GM21737 (cell line): ENCODE results near the gene MDFI.
A peak's percentile ranks its signal among the peaks of the same experiment; 100 is the strongest.
"Not testable (repeated sequence)": the region's sequence is repeated elsewhere in the genome, so short reads cannot be mapped to it uniquely, and the experiment has no call there.

ENCODE experiments used
- ATAC-seq: cut with Tn5 transposase; IDR thresholded peaks from one replicate; pipeline ENCODE4 v1.9.1; 2021; ENCODE audit warnings: mild to moderate bottlenecking, moderate library complexity; ENCODE audit not compliant: unreplicated experiment

The MDFI gene

DNA sequence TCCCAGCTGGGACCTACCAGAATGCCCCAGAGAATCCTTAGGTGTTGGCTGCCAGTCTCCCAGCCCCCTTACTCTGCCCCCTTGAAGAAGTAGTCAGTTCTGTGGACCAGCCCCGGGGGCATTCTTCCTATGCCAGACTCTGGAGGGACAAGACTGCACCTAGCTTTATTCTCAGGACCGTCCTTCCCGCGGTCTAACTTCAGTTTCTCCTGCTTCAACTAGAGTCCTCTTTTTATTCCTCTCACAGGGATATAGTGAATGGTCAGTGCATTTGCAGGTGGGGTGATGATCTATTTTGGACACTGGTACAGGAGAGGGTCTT lies 35.9 kb upstream of the MDFI start:
- ATAC-seq = no peak

DNA sequence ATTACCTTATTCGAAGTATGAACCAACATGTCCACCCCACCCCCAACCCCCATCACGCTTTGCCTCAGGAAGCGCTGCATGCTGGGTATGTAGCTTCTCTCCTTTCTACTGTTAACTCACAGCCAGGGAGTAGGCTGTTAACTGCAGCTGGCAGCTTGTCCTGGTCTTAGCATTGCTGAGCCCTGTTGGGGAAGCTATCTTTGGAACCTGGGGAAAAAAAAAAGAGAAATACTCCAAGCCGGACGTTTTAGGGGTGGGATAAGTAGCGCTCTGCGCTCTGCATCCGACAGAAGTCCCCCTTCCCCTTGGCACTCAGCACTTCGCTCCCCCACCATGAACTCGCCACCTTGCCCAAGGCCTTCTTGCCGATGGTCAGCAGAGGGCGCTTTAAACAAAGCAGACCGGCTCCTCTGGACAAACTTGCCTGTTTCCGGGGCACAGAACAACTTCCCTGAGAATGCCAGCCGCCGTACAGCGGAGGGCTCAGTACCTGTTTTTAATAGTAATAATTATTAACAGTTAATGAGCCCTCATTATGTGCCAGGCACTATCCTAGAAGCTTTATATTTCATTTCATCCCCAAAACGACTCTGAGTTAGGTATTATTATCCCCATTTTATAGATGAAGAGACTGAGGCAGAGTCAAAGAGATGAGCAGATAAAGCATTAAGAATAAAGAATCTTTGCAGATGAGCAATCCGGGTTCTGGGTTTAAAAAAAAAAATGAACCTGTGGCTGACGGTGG lies 35.2 kb upstream of the MDFI start:
- ATAC-seq = peak; percentile 70

DNA sequence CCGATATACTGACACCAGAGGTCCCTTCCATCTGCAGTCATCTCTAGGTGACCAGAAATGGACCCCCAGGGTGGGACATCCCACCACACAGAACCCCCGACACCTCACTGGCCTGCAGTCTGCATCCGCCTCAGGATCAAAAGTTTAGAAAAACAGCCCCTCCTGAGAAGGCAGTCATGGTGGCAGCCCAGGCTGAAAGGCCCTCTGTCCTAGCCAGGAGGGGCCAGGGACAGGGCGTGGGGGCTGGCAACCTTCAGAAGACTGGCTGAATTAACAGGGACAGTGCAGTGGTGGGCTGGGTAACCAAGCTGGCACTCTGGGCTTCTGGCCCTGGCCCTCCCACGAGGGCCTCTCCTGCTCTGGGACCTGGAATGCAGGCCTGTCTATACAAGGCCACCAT lies 34.3 kb upstream of the MDFI start:
- ATAC-seq = no peak

DNA sequence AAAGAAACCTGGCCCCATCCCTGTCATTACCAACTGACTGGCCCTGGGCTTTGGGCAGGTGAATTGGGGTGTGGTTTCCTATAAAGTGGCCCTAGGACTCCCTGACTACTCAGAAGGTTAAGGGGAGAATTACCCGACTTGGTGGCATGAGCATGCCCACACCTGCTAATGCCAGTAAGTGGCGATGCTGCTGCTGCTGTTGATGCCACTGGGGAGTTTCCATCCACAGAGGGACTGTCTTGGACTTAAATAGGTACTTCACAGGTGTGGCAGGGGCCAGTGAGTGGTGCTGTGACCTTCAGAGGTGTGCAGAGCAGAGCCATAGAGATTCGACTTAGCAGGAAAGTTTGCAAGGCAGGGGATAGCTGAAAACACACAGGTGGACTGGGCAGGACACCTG lies 32.6 kb upstream of the MDFI start:
- ATAC-seq = no peak

DNA sequence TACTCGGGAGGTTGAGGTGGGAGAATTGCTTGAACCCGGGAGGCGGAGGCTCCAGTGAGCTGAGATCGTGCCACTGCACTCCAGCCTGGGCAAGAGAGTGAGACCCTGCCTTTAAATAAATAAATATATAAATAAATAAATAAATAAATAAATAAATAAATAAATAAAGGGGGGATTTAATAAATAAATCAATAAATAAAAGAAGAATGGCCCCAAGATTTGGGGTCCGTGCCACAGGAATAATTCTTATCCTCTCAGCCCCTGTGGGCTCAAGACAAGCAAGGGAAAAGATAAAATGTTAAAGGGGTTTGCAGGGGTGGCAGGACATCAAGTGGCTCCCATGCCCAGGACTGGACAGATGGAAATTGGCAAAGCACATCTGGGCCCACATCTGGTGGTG lies 31.2 kb upstream of the MDFI start:
- ATAC-seq = no peak

DNA sequence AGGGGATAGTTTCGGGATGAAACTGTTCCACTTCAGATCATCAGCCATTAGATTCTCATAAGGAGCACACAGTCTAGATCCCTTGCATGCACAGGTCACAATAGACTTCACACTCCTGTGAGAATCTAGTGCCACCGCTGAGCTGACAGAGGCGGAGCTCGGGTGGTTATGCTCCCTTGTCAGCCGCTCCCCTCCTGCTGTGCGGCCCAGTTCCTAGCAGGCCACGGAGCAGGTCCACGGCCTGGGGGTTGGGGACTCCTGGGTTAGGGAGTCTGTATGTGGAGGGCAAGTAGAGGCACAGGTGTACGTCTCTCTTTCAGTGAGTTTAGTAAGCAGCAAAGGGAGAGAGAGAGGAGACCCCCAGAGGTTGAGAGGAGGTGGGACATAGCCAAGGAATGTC lies 30.5 kb upstream of the MDFI start:
- ATAC-seq = no peak

DNA sequence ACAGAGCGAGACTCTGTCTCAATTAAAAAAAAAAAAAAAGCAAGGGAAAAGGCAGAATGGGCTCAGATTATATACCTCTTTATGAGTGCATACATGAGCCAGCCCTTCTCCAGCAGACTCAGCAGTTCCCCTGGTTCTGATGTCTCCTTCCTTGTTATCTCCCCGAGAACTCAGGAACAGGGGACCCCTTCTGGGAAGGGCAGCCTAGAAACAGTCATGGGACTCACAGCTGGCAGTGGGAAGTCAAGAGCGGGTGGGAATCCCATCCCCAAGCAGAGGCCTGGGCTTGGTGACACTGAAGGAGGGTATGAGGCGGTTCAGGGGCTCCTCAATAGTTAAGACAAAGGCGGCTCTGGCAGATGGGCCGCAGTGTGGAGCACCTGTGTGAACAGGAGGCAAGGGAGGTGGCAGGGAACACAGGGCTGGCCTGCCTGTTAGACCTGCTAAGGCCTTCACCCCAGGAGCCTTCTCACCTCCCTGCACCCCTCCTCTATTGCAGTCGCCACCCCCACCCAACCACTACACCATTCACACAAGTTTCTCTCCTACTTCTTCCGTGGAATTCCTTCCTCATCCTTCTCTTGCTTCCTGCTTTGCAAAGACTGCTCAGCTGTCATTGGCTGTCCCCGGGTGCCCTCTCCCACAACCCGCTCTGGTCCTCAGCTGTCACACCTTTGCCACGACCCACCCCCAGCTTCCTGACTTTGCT lies 29.7 kb upstream of the MDFI start:
- ATAC-seq = no peak

DNA sequence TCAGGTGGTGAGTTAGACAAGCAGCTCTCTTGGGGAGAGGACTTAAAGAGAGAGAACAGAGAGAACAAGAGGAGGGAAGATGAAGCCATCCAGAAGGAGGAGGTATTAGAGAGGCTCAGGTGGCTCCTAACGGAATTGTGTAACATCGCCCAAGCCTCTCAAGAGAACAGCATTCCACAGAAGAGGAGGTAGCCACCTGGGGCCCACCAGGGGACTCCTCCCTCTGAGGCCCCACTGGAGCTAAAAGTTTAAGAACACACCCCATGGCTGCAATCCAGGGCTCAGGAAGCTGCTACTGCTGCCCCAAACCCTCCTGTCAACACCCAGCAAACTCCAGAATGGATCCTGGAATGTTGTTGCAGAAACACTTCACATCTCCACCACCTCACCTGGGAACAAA lies 23.6 kb upstream of the MDFI start:
- no peak for ATAC-seq

DNA sequence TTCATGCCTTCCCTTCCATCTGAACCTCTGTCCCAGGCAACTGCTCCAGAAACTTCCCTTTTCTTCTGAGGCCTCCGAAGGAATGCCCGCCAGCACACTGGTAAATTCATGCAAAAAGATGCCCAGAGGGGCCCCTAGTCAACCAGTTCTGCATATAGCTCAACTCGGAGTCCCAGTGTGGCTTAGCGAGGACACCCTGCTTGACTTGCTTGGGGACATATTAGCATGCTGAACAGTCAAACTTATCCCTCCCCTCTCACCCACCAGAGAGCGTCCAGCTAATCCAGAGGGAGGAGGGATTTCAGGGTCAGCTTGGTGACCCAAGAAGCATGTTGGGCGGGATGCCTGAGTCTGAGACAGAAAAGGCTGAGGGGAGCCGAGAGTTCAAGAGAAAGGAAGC lies 23.0 kb upstream of the MDFI start:
- ATAC-seq = no peak

DNA sequence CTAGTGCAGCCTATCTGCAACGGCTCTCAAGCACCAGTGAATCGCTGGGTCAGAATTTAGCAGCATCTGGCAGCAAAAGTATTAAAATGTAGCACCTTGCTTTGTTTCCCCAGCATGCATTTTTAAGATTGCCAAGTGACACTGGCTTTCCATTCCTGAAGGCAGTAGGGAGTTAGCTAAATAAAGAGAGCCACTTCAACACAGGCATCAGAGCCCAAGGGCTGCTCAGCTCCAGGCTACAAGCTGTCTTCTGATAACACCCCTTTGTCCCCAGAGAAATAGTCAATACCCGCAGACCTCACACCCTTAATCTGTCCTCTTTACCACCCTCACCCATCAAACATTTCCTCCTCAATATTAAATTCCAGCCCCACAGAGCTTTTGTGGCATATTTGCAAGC lies 19.7 kb upstream of the MDFI start:
- ATAC-seq = no peak

DNA sequence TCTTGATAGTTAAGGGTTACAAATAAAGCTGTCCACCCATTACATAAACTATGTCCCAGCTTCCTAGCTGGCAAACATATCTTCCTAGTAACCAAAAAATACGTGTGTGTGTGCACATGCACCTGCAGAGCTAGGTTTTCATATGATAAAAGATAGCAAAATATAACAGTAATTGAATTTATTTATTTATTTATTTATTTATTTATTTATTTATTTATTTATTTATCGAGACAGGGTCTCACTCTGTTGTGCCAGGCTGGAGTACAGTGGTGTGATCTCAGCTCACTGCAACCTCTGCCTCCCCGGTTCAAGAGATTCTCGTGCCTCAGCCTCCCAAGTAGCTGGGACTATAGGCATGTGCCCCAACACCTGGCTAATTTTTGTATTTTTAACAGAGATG lies 19.1 kb upstream of the MDFI start:
- ATAC-seq = not testable (repeated sequence)

DNA sequence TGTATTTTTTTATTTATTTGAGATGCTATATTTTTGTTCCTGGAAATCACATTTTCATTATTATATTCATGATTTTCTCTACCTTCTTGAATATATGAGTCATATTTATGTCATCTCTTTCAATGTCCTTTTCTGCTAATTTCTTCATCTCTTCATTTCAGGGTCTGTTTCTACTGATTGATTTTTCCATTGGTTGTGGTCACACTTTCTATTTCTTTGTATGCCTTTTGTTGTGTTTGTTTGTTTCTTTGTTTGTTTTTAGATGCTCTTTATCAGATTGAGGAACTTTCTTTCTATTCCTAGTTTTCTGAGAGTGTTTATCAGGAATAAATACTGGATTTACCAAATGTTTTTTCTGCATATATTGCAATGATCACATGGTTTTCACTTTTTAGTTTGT lies 16.9 kb upstream of the MDFI start:
- no peak for ATAC-seq

DNA sequence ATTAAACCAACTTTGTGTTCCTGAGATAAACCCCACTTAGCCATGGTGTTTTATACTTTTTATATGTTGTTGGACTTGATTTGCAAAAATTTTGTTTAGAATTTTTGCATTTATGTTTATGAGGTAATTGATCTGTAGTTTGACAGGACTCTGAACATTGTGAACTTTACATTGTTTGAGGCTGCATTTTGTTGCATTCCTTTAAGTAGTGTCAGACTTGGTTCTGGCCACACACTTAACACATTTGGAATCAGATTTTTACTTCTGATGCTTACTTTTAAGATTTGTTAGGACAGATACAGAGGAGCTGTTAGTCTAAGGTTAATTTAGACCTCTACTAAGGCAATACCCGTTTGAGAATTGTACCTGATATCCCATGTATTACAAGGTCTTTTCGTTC lies 16.5 kb upstream of the MDFI start:
- ATAC-seq = no peak

DNA sequence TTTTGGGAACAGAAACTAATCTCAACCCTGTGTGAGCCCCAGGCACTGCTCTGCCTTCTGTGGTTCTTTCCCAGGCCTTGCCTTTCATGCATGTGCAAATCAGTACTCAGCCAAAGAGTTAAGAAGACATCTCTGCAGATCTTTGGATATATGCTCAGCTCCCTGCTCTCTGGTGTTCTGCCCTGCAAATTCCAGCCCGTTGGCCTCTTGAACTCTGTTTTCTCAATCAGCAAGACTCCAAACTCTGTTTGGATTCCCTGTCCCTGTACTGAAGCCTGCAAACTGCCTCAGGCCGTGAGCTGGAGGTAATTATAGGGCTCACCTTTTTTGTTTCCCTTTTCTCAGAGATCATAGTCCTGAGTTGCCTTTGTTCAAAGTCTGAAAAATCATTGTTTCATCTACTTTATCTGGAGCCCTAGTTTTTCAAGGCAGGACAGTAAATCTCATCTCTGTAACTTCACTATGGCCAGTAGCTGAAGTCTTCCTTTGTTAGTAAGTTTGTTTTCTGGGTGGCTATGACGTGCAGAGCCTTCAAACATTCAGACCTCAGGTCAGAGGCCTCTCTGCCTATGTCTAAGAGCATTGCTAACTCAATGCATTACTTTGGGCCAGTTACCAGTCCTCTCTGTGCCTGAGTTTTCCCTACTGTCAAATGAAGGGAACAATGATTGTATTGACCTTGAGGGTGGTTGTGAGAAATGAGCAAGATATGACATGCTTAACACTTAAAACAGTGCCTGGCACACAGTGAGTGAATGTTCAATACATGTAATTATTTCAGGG lies 15.9 kb upstream of the MDFI start:
- no peak for ATAC-seq

DNA sequence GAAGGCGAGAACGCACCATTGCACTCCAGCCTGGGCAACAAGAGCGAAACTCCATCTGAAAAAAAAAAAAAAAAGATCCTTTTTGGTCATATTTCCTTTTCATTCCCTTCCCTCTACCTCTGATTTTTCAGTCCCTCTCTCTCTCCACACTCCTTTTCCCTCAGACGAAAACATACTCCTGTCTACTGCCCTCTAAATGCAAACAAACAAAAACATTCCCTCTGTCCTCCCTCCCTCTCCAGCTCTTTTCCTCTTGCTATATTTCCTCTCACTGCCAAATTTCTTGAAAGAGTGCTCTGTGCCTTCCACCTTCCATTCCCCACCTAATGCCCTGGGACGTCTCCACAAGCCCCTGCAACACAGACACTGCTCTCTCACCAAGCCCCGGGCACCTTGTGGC lies 14.9 kb upstream of the MDFI start:
- ATAC-seq = no peak

DNA sequence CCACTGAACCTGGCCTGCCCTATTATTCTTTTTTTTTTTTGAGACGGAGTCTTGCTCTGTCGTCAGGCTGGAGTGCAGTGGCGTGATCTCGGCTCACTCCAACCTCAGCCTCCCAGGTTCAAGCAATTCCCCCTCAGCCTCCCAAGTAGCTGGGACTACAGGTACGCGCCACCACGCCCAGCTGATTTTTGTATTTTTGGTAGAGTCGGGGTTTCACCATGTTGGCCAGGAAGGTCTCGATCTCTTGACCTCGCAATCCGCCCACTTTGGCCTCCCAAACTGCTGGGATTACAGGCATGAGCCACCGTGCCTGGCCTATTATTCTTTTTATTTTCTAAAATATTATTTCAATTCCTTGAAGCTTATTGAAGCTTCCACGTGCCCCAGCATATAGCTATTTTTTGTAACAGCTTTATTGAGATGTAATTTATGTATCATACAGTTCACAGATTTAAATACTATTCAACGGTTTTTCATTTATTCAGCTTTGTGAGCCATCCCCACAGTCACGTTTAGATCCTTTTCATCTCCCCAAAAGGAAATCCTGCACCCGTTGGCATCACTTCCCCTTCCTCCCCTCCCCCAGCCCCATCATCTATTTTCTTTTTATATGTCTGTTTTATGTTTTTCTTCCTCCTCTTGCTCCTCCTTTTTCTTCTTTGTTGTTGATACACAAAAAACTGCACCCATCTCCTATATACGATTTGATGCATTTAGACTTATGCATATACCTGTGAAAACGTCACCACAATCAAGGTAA lies 13.5 kb upstream of the MDFI start:
- ATAC-seq = no peak

DNA sequence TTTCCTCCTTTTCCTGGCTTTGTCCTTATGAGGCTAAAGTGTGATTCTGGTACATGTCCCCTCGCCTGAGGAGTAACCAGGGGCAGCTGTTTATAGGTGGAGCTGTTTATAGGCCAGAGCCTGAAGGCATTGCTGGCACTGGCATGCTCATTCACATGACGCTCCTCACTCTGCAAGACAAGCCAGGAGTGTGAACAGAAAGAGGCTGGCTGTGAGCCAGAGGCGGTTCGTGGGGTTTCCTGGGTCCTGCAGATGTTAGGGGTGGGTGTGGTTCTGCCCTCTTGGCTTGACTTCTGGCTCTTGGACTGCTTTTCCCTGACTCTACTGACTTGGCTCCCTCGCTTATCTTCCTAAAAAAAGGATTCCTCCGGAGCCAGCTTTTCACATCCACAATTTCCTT lies 12.8 kb upstream of the MDFI start:
- ATAC-seq = no peak

DNA sequence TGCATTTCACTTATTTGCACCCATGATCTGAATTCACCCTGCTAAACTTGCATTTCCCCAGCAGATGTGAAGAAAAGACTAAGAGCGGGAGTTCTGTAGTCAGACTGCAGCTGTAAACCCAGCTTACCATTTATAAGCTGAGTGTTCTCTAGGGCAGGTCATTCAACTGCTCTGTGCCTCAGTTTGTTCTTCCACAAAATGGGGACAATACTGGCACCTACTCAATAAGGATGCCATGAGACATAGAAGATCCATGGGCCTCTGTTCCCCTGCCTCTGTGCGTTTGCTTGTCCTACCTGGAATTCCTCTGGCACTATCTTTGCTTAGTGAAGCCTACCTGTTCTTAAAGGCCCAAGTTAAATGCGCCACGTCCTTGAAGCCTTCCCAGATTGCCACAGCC lies 12.2 kb upstream of the MDFI start:
- ATAC-seq = no peak

DNA sequence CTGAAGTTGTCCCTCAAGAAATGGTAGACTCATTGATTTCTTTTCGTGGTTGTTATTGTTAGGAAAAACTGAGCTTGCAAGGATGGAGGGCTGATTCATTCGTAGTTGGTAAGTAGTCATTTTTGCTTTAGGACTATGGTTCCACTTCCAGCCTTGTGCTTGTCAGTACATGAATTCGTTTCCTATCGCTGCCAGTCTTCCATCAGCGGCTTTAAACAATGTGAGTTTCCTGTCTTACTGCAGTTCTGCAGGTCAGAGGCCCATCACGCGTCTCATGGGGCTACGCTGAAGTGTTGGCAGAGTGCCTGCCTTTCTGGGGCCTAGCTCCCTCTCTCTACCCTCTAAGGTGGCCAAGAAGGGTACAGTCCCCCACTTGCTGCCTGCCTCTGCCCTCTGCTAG lies 11.4 kb upstream of the MDFI start:
- no peak for ATAC-seq

DNA sequence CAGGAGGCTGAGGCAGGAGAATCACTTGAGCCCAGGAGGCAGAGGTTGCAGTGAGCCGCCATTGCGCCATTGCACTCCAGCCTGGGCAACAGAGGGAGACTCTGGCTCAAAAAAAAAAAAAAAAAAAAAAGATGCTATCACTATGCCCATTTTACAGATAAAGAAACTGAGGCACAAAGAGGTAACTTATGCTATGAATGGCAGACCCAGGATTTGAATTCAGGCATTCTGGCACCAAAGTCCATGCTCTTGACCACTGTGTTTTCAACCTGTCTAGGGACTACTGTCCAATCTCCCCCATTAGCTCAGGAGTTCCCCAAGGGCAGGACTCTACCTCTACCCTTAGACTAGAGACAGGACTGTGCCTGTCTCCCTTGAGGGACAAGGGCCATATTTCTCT lies 9.1 kb upstream of the MDFI start:
- no peak for ATAC-seq

DNA sequence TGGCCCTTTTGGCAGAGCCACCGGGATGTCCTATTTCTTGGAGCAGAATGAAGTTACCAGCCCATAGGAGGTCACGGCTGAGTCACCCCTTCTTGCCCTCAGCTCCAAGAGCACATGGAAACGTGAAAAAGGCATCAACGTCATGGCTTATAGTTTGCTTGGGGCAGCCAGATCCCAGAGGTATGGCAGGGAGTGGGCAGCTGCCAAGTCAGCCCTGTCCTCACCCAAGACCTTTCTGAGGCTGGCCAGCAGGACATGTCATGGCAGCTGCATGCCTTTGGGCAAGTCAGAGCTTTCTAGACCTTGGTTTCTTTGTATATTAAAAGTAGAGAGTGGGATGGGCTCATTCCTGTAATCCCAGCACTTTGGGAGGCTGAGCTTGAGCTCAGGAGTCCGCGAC lies 8.2 kb upstream of the MDFI start:
- no peak for ATAC-seq

DNA sequence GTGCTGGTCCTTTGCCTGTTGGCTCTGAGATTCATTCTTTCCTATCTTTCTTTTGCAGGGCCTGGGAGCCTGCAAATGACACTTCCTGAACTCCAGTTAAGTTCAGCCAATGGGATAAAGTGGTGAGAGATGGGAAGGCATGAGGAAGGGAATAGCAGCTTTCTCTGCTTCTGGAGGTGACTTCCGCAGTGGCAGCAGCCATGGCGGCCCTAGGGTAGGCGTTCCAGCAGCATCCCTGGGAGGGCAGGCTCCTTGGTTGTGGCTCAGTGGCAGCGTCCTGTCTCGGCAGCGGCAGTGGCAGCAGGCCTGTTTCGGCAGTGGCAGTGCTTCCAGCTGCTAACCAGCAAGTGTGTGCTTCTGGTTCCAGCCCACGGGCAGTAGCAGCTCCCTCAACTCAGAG lies 7.3 kb upstream of the MDFI start:
- ATAC-seq = no peak
